Osteoblast (primary cell): Measurements from ENCODE around the gene XYLT2. TPM values are rescaled to one million over a fixed set of nuclear protein-coding genes. Genes with fewer than 3 reads are reported as not detected.

Source experiments
- DNase-seq: peaks from one replicate; pipeline ENCODE4 v3.0.0; 2011; ENCODE audit warnings: low spot score, mixed read lengths; ENCODE audit not compliant: insufficient read length; ENCODE audit errors: missing footprints
- H2AFZ ChIP-seq: 2 replicates; pipeline ENCODE4 v1.6.0; 2011; ENCODE audit warnings: mild to moderate bottlenecking, low read length
- H3K27ac ChIP-seq: 2 replicates; pipeline ENCODE4 v1.5.1; 2011; ENCODE audit warnings: mild to moderate bottlenecking, low read depth, low read length, moderate library complexity
- H3K27me3 ChIP-seq: 2 replicates; pipeline ENCODE4 v1.6.0; 2012; ENCODE audit warnings: mild to moderate bottlenecking, control low read depth, inconsistent platforms, low read length, moderate library complexity; ENCODE audit not compliant: insufficient read depth
- H3K36me3 ChIP-seq: 2 replicates; pipeline ENCODE4 v1.5.1; 2011; ENCODE audit warnings: mild to moderate bottlenecking, low read length, control low read depth, moderate library complexity; ENCODE audit not compliant: insufficient read depth
- H3K4me1 ChIP-seq: 2 replicates; pipeline ENCODE4 v1.5.1; 2011; ENCODE audit warnings: mild to moderate bottlenecking, low read length, control low read depth, moderate library complexity; ENCODE audit not compliant: insufficient read depth
- H3K4me2 ChIP-seq: 2 replicates; pipeline ENCODE4 v1.6.0; 2011; ENCODE audit warnings: mild to moderate bottlenecking, low read length; ENCODE audit not compliant: insufficient read depth
- H3K4me3 ChIP-seq: fragments of 200-600 bp; sonication (generic); 3 replicates; pipeline ENCODE4 v1.5.1; 2012; ENCODE audit warnings: mild to moderate bottlenecking, low read length, inconsistent platforms; ENCODE audit not compliant: insufficient read depth
- H3K79me2 ChIP-seq: 2 replicates; pipeline ENCODE4 v1.6.0; 2012; ENCODE audit warnings: mild to moderate bottlenecking, low read length, control low read depth, inconsistent platforms; ENCODE audit not compliant: insufficient read depth
- H3K9me3 ChIP-seq: 2 replicates; pipeline ENCODE4 v1.5.1; 2011; ENCODE audit warnings: low read depth, low read length, control low read depth
- H4K20me1 ChIP-seq: 2 replicates; pipeline ENCODE4 v1.6.0; 2012; ENCODE audit warnings: mild to moderate bottlenecking, low read length, control low read depth; ENCODE audit not compliant: insufficient read depth
- CTCF ChIP-seq: IDR thresholded peaks from 2 replicates; pipeline ENCODE4 v1.5.1; 2011; ENCODE audit warnings: mild to moderate bottlenecking, low read depth, low read length, moderate library complexity; ENCODE audit errors: extremely low read depth
- small RNA-seq: library from RNA; depleted of rRNA; stranded (forward); fragments of <200 nt; gene quantifications from one replicate; pipeline ENCODE3, GENCODE V24; 2012
- total RNA-seq: library from RNA; depleted of rRNA; stranded (reverse); fragments of >200 nt; gene quantifications from 2 replicates; pipeline ENCODE4 v1.2.3, GENCODE V29; 2012

The XYLT2 gene
- total RNA-seq, 1 donor = 40.5 TPM

GRCh38 chr17:50406578-50406977 is 60.7 kb downstream of the XYLT2 start:
- no peak overlapping the region for H2AFZ ChIP-seq
- no peak overlapping the region for H3K4me3 ChIP-seq
- no peaks in the 10 kb centered on the region for H3K36me3 ChIP-seq
- H3K79me2 ChIP-seq = no peaks in the 10 kb centered on the region
- peaks cover 18% of the 10 kb centered on the region for H3K27me3 ChIP-seq
- H4K20me1 ChIP-seq = no peaks in the 10 kb centered on the region
- H3K9me3 ChIP-seq = no peaks in the 10 kb centered on the region
- H3K4me2 ChIP-seq = no peak overlapping the region
- H3K27ac ChIP-seq = no peak overlapping the region
- H3K4me1 ChIP-seq = no peaks in the 10 kb centered on the region
- DNase-seq = no peak
- TF ChIP-seq CTCF = no peak

- Histone ChIP-seq H3K4me1 (no peaks in the 10 kb centered on the region), H3K4me3 (no peak overlapping the region), H2AFZ (no peak overlapping the region), H3K79me2 (no peaks in the 10 kb centered on the region), H3K9me3 (no peaks in the 10 kb centered on the region), H3K27ac (no peak overlapping the region), H4K20me1 (no peaks in the 10 kb centered on the region), H3K27me3 (peaks cover 18% of the 10 kb centered on the region), H3K36me3 (no peaks in the 10 kb centered on the region), H3K4me2 (no peak overlapping the region)
- DNase-seq = no peak
- no peak for TF ChIP-seq CTCF
Measured at GRCh38 chr17:50407921-50408320, 62.0 kb downstream of the XYLT2 start.

Small RNA genes lying within 50 kb of the gene (small RNA-seq; reads per million reads assigned to genes)
- gene RF00019 = not detected

Other genes starting within 250 kb of the XYLT2 start
- gene SAMD14, start 216.0 kb upstream of the XYLT2 start, total RNA-seq = 2.5 and 2.7 TPM in 2 replicates
- 44.2 and 48.9 TPM in 2 replicates for gene PPP1R9B, start 195.4 kb upstream of the XYLT2 start, total RNA-seq
- 0.29 TPM in 1 of 2 replicates, not detected in the other for gene SGCA, start 180.1 kb upstream of the XYLT2 start, total RNA-seq
- 6,718 and 8,987 TPM in 2 replicates for gene COL1A1, start 144.5 kb upstream of the XYLT2 start, total RNA-seq
- under 0.01 and 0.36 TPM in 2 replicates for gene TMEM92, start 71.7 kb upstream of the XYLT2 start, total RNA-seq
- 54.2 and 55.7 TPM in 2 replicates for gene MRPL27, start 27.1 kb downstream of the XYLT2 start, total RNA-seq
- gene EME1, start 27.1 kb downstream of the XYLT2 start, total RNA-seq = 0.59 and 0.72 TPM in 2 replicates
- 121 and 125 TPM in 2 replicates for gene LRRC59, start 51.4 kb downstream of the XYLT2 start, total RNA-seq
- 60.1 and 63.0 TPM in 2 replicates for gene ACSF2, start 80.1 kb downstream of the XYLT2 start, total RNA-seq
- not detected in 2 replicates for gene CHAD, start 122.8 kb downstream of the XYLT2 start, total RNA-seq
- 23.9 and 26.5 TPM in 2 replicates for gene RSAD1, start 132.7 kb downstream of the XYLT2 start, total RNA-seq
- gene MYCBPAP, start 162.3 kb downstream of the XYLT2 start, total RNA-seq = 0.36 and 0.88 TPM in 2 replicates
- not detected in 2 replicates for gene EPN3, start 186.6 kb downstream of the XYLT2 start, total RNA-seq
- gene SPATA20, start 201.0 kb downstream of the XYLT2 start, total RNA-seq = 126 and 142 TPM in 2 replicates
- under 0.01 TPM in 2 replicates for gene CACNA1G, start 214.6 kb downstream of the XYLT2 start, total RNA-seq